ENCODE results near the gene KCNK18. TPM values are rescaled to one million over a fixed set of nuclear protein-coding genes. Genes with fewer than 3 reads are reported as not detected.
"Not testable (repeated sequence)": the region's sequence is repeated elsewhere in the genome, so short reads cannot be mapped to it uniquely, and the experiment has no call there.

Gene KCNK18
- total RNA-seq, 2 donors from 2014 or later, result not detected

DNA sequence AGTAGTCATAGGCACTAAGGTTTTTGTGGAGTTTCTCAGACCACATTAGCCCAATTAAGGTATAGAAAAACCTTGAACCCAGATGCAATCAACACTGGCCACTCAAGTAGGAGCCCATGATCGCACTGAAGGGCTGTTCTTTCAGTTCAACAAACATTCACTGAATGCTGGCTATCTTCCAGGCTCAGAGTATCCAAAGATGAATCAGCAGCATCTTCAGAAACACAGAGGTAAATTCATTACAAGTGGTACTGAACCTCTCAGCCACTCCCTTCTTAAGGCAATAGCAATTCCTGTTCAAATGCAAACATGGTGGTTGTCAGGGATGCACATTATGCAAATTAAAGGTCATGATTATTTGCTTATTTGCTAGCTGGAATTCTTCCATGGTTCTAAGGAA lies 17.1 kb downstream of the KCNK18 start:
- intact Hi-C loops (cut with DNase I), result loop anchor here (10.0 kb wide), 3 partner anchors 110 to 1030 kb away; no protein-coding TSS in a partner anchor
- ATAC-seq (no peak), DNase-seq (no peak)

DNA sequence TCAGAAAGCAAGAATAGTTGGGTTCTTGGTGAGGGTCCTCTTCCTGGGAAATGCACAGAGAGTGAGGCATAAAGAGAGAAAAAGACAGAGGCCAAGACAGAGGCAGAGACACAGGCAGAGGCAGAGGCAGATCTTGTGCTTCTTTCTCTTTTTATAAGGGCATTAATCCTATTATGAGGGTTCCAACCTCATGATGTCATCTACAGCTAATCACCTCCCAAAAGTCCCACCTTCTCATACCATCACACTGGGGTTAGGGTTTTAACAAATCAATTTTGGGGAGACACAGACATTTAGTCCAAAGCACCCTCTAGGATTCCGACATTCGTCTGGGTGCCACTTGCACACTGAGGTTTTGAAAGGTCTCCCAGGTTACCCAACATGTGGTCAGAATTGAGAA lies 17.8 kb downstream of the KCNK18 start:
- ATAC-seq, result no peak
- intact Hi-C loops (cut with DNase I), result loop anchor here (5.0 to 10.0 kb wide), 5 partner anchors 107 to 1242 kb away; no protein-coding TSS in a partner anchor
- no peak for DNase-seq

DNA sequence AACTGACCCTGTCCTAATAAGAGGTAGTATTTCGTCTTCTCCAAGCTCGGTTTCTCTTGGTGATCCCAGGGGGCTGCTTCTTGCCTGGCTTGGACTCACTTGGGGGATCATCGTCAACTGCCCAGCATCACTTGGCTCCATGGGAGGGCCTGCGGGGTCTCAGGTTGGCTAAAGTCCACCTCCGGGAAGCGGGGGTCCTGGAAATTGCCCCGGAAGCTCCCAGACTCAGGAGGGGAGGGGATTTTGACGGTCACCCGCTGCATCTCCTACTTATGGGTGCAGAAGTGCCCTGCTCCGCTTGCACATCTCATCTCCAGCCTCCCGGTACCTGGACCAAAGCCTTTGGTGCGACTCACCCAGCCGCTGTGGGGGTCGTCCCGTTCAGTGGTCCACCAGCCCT lies 18.7 kb downstream of the KCNK18 start:
- ATAC-seq, result no peak
- intact Hi-C loops (cut with DNase I), result loop anchor here (5.0 to 10.0 kb wide), 5 partner anchors 106 to 1241 kb away; no protein-coding TSS in a partner anchor

DNA sequence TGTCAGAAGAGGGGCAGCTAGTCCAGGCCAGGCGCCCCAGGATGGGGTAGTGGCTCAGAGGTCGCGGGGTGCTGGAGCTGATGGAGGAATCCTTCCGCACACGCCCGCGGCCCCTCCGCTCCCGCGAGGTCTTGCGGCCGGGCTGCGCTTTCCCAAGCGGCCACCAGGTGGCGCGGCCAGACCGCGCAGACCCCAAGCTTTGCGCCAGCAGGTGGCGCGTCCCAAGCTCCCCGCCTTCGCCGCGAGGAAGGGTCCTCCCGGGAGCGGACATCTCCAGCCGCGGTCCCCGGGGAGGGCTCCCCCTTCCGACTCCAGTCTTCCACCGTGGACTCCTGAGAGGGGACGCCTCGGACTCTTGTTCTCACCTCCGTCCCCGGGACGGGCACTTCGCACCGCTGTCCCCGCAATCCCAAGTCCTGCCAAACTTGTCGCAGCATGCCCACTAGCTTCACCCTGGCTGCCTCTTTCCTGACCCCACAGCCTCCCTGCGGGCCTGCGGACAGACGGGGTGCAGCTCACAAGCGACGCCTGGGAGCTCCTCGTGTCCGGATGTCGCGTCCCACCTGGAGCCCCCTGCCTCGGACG lies 19.4 kb downstream of the KCNK18 start:
- ATAC-seq (peak; percentile 88), DNase-seq (peak; percentile 68)
- intact Hi-C loops (cut with DNase I), result loop anchor here (5.0 to 10.0 kb wide), 5 partner anchors 106 to 1241 kb away; no protein-coding TSS in a partner anchor

More for the DNA sequence above, 18.7 kb downstream of the KCNK18 start:
- DNase-seq, result no peak

DNA sequence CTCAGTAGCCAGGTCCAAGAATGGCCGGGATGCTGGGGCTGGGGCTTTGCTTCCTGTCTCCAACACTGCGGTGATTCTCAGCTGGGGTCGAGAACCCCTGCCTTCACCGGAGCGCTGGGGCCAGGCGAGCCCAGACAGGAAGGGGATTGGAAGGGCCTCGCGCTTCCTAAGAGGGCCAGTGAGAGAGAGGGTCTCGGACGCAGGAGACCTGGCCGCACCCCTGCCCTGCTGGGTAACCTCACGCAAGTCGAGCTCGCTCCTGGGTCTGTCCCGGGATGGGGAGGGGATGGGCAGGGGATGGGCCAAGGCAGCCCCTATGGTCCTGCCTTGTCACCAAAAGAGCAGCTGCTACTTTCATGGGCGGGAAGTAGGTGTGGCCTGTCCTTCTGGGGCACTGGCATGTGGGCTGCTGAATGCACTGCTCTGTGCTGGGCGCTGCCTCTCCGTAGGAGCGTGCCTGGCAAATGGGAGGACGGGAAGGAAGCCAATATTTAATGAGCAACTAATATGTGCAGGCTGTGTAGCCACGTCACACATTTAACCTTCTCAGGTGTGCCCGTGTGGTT lies 20.0 kb downstream of the KCNK18 start:
- DNase-seq (no peak), ATAC-seq (peak in 1 of 2 donors; percentile 22)
- intact Hi-C loops (cut with DNase I), result loop anchor here (5.0 to 10.0 kb wide), 5 partner anchors 105 to 1240 kb away; no protein-coding TSS in a partner anchor

DNA sequence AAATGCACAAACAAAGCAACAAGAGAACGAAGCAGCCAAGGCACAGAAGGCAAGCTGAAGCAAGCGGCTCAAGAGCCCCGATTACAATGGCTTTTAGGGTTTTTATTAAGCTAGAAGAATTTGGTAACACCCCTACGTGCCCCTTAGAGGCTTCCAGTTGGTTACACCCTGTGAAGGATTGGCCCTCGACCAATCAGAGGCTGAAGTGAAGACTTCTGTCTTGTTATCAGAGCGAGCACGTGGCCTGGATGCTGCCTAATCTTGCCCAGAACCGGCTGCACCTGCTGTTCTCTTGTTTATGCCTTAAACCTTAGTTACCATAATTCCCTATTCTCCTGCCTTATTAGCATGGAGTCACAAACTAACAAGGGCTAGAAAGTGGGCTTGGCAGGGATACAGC lies 21.4 kb downstream of the KCNK18 start:
- intact Hi-C loops (cut with DNase I), result loop anchor here (5.0 to 10.0 kb wide), 5 partner anchors 104 to 1239 kb away; no protein-coding TSS in a partner anchor
- ATAC-seq, result no peak
- DNase-seq, result no peak

DNA sequence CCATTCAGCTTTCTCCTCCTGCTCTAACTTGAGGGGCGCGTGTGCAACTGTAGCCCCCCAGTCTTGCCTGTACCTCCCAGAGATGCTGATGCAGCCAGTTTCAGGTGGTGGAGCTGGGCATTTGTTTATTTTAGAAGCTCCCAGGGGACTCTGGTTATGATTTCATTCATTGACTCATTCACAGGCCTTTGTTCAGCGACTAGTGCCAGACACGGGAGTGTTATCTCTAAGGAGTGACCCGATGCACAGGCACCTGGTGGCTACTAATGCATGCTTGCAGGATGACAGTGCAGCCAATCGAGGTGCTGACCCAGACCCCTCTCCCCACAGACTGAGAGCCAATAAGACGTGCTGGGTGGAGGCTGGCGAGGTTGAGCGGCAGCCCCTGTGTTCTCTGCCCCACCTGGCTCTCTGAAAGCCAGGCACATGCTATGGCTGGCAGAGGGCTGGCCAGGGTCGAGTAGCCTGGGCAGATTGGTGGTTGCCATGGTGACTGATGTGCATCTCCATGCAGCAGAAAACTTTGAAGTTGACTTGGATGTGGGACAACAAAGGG lies 23.9 kb downstream of the KCNK18 start:
- ATAC-seq (no peak), DNase-seq (no peak)
- intact Hi-C loops (cut with DNase I), result no loop called here

DNA sequence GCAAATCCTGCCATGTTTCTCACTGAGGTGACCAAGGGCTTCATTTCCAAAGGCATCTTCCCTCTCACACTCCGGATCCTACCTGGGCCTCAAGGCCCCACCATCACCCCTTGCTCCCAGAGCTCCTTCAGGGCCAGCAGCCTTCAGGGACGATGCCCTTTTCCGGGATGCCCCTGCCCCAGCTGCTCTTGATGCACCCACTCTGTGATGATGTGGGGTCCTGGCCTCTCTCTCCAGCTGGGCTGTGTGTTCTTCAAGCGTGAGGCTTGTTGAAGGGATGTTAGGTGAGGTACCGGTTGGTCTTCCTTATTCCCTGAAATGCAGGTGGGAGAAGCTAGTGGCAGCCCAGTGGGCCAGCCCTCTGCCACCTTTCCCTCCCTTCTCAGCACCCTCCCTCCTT lies 25.3 kb downstream of the KCNK18 start:
- DNase-seq, result no peak
- intact Hi-C loops (cut with DNase I), result no loop called here

DNA sequence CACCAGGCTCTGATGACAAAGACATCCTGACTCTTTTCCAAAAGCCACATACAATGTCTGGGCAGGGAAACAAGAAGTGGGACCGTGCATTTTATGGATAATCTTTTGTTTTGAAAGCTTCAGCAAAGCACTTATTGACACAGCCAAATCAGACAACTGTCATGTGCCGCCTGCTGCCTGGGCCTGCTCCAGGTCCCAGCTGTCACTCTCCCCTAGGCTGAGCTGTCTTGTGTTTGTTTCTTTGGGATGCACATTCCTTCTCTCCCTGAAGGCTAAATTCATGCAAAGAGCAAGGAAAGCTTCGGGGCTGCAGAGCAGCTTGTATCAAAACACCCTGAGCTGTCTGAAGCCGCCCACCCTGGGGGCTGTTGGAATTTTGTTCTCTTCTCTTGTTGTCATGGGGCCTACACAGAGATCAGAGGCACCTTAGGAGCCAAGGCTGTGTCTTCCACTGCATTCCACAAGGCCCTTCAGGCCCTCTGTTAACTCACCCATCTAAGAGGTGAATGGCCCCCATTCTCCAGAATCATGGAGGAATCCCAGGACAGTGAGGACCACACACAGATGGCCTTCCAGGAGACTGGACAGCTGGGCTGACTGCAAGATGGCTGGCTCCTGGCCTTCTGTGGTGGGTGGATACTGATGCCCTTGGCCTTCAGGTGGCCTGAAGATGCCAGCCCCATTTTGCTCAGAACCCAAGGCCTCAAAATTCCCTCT lies 25.8 kb downstream of the KCNK18 start:
- intact Hi-C loops (cut with DNase I), result no loop called here
- ATAC-seq (no peak), DNase-seq (no peak)

More for the DNA sequence above, 25.3 kb downstream of the KCNK18 start:
- no peak for ATAC-seq

DNA sequence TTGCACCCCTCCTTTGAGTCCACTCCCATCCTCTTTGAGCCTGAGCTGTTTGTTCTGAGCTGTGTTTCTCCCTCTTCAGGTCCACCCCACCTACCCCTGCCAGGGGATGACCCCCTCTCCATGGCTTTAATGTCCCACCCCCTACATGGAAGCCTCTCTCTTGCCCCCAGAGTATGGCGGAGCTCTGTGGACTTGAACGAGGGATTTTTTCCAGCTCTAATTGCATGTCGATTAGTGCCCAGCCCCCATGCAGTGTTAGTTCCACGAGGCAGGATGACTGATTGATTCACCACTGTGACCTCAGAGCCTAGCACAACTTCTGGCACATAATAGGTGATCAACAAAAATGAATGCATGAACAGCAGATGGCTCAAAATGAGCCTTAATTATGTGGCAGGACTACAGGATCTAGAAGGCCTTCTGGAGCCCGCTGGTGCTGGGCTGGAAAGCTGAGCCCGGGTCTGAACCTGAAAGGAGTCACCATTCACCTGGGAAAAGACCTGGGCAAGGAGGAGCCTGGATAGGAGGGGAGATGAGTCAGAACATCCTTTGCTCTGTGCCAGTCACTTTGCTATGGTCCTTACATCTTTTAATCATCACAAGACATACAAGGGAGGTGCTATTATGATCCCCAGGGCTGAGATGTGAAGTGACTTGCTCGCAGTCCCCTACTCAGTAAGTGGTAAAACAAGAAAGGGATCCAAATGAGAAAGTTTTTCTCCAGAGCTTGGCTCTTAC lies 26.6 kb downstream of the KCNK18 start:
- intact Hi-C loops (cut with DNase I), result no loop called here
- ATAC-seq (no peak), DNase-seq (no peak)

DNA sequence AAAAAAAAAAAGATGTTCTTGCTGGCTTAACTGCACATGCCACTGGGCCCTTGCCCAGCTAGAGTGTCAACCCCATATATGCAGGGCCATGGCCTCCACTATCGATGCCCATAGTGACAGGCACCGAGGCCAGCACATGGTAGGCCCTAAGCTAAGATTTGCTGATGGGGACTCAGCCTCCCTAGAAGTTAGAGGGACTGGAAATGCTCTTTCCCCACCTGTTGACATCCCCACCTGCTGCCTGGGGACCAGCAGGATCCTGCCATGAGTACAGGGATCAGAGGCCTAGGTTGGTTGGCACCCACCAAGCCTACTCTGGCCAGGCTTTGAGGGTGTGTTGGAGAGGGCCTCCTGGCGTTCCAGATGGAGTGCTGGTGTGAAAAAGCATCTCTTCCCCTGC lies 27.6 kb downstream of the KCNK18 start:
- intact Hi-C loops (cut with DNase I), result no loop called here
- no peak for DNase-seq
- ATAC-seq, result no peak

DNA sequence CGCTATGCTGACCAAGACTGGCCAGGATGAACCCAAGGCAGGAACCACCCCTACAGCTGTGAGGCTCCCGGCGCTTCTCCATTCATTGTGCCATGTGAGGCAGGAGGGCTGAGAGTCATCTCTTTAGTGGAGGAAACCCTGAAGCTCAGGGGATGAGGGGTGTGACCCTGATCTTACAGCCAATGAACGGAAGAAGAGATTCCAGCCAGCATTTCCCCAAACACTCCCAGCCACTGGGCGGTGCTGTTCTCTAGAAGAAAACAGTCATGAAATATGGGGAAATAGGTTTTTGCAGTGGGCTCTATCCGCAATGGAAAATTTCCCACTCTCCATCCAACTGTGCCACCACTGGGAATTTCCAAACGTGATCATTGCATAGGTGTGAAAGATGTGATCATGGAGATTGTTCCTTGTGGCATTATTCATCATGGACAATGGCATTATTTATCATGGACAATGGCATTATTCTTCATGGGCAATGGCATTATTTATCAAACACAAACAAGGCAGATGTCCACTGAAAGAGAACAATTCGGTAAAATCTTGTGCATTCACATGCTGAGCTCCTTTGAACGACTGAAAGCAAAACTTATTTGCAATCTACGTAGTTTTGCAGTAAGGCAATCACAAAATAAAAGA lies 29.6 kb downstream of the KCNK18 start:
- intact Hi-C loops (cut with DNase I), result no loop called here
- ATAC-seq, result no peak
- DNase-seq, result no peak

DNA sequence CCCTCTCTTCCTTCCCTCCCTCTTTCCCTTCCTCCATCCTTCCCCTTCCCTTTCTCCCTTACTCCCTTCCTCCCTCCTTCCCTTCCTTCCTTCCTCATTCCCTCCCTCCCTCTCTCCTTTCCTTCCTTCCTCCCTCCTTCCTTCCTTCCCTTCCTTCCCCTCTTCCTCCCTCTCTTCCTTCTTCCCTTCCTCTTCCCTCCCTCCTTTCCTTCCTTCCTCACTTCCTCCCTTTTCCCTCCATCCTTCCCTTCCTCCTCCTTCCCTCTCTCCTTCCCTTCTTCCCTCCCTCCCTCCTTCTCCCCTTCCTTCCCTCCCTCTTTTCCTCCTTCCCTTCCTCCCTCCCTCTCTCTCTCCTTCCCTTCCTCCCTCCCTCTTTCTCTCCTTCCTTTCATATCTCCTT lies 30.9 kb downstream of the KCNK18 start:
- intact Hi-C loops (cut with DNase I), result no loop called here
- ATAC-seq (no peak), DNase-seq (no peak)

DNA sequence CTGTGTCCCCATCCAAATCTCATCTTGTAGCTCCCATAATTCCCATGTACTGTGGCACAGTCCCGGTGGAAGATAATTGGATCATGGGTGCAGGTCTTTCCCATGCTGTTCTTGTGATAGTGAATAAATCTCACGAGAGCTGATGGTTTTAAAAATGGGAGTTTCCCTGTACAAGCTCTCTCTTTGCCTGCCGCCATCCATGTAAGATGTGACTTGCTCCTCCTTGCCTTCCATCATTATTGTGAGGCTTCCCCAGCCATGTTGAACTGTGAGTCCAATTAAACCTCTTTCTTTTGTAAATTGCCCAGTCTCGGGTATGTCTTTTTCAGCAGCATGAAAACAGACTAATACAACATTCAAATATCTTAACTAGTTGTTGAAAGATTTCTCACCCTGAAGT lies 32.8 kb downstream of the KCNK18 start:
- ATAC-seq; DNase-seq; intact Hi-C loops (cut with DNase I): not testable (repeated sequence)

DNA sequence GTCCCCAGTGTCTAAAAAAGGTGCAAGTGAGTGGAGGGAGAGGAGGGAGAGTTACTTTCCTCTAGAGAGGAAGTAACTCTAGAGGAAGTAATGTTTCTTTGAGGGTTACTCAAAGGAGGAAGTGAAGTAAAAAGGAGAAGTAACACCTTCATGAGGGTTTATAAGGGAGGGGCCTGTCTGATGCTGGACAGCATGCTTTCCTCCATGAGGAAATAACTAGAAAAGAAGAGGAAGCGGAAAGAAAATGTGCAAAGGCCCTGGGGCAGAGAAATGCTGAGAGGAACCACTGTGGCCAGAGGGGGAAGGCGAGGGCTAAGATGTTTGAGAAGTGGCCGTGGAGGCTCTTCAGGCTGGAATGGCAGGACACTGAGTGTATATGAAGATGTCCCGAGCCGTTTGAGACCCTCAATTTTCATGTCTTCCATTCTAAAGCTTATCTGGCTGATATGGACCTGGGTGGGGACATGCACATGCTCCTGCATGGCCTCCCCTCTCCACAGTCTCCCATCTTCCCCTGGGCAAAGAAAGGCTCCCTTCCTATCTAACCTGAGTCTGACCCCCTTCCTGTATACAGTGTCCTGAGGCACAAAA lies 40.2 kb downstream of the KCNK18 start:
- intact Hi-C loops (cut with DNase I), result no loop called here
- ATAC-seq (peak in 1 of 2 donors; percentile 19), DNase-seq (no peak)

DNA sequence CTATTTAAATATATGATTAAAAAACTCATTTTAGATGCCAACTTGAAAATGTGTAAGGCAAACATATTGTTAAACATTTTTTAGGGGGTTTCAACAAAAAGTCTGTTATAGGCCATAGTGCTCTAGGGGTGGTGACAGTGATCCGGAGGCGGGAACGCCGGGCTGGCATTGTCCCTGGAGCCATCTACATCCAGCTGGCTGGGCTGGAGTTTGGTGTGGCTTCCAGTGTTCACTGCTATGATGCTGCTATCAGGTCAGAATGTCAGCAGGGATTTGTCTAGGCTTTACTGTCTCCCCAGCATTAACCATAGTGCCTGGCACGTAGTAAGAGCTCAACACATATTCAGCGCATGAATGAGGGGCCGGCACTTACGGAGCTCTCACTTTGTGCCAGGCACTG lies 41.8 kb downstream of the KCNK18 start:
- intact Hi-C loops (cut with DNase I), result no loop called here
- no peak for ATAC-seq
- DNase-seq, result no peak

DNA sequence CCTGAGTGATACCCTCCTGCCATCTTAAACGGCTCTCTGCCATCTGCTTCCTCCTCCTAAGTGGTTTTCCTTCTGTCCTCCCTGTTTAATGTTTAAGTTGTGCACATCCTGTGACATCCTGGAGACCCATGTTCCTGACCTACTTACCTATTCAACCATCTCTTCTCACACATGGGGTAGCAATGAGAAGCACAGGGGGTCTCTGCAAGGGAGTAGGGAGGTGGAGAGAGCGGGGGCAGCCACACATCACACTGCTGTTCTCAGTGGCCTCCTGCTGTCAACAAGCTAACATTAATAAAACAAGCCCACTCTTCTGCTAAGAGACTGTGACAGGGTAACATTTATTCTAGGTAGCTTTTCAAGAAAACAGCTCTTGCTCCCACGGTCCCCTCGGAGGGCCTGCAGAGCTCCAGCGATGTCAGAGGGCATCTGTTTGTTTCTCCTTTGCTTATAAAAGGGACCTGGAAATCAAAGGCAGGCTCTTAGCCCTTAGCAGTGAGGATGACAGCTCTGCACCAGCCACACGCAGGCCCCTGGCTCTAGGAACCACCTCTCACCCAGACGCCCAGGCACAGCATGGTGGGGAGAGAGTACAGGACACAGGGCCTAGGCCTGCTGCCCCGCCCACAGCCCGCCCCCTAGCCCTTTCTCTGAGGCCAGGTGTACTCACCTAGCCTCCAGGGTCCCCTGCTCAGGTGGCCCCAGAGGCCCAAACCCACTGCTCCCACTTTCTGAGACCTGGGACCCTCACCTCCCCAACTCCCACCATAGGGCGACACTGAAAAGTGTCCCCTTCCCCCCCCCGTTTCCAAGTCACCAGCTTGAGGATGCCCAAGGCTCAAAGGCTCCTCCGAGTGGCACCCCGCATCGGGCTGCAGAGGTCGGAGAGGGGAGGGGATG lies 42.7 kb downstream of the KCNK18 start:
- DNase-seq (no peak), ATAC-seq (no peak)
- intact Hi-C loops (cut with DNase I), result no loop called here

Data from left cardiac atrium (tissue), 4 donors.